DOHH2 (cell line): ENCODE data around the gene EML6.

Experiments
- H3F3A ChIP-seq: fragments of 200-600 bp; sonication (generic), shearing (Covaris generic); 2 replicates; pipeline ENCODE4 v1.6.0; 2016; ENCODE audit warnings: antibody characterized with exemption, mild to moderate bottlenecking; ENCODE audit not compliant: control insufficient read depth, insufficient read depth
- H3K27ac ChIP-seq: fragments of 200-600 bp; sonication (generic); 2 replicates; pipeline ENCODE4 v1.5.1; 2014; ENCODE audit warnings: low read depth, mild to moderate bottlenecking, low read length, moderate library complexity
- H3K27me3 ChIP-seq: fragments of 200-600 bp; sonication (generic); 2 replicates; pipeline ENCODE4 v1.6.1; 2014; ENCODE audit warnings: mild to moderate bottlenecking, low read length, mixed read lengths; ENCODE audit not compliant: control insufficient read depth
- H3K36me3 ChIP-seq: fragments of 200-600 bp; sonication (generic); 2 replicates; pipeline ENCODE4 v1.6.1; 2014; ENCODE audit warnings: mild to moderate bottlenecking, low read length, moderate library complexity, mixed read lengths; ENCODE audit not compliant: control insufficient read depth
- H3K4me1 ChIP-seq: fragments of 200-600 bp; sonication (generic); 2 replicates; pipeline ENCODE4 v1.6.1; 2014; ENCODE audit warnings: mild to moderate bottlenecking, low read length, mixed read lengths; ENCODE audit not compliant: control insufficient read depth
- H3K4me2 ChIP-seq: fragments of 200-600 bp; sonication (generic); 2 replicates; pipeline ENCODE4 v1.6.0; 2014; ENCODE audit warnings: mild to moderate bottlenecking, low read length, moderate library complexity
- H3K4me3 ChIP-seq: fragments of 200-600 bp; sonication (generic); 2 replicates; pipeline ENCODE4 v1.5.1; 2014; ENCODE audit warnings: mild to moderate bottlenecking, low read length, mixed read lengths
- H3K79me2 ChIP-seq: fragments of 200-600 bp; sonication (generic); 2 replicates; pipeline ENCODE4 v1.6.1; 2014; ENCODE audit warnings: mild to moderate bottlenecking, low read length, mixed read lengths; ENCODE audit not compliant: control insufficient read depth
- H3K9me2 ChIP-seq: fragments of 200-600 bp; sonication (generic); replicated peaks from 2 replicates; pipeline ENCODE4 v1.6.1; 2014; ENCODE audit warnings: mild to moderate bottlenecking, low read length, mixed read lengths; ENCODE audit not compliant: control insufficient read depth
- H3K9me3 ChIP-seq: fragments of 200-600 bp; sonication (generic); 2 replicates; pipeline ENCODE4 v1.6.1; 2014; ENCODE audit warnings: antibody characterized with exemption, low read length, mixed read lengths; ENCODE audit not compliant: control insufficient read depth, insufficient read depth
- H4K20me1 ChIP-seq: fragments of 200-600 bp; sonication (generic); 2 replicates; pipeline ENCODE4 v1.6.0; 2014; ENCODE audit warnings: low read depth, mild to moderate bottlenecking, antibody characterized with exemption, low read length, moderate library complexity; ENCODE audit not compliant: control insufficient read depth, insufficient read depth
- EZH2phosphoT487 ChIP-seq: fragments of 200-600 bp; sonication (generic); IDR thresholded peaks from 2 replicates; pipeline ENCODE4 v1.6.1; 2017; ENCODE audit warnings: borderline replicate concordance, mild to moderate bottlenecking, antibody characterized with exemption, low read length, moderate library complexity, mixed read lengths
- TF ChIP-seq, protein P1 (sequence below): fragments of 200-600 bp; sonication (generic); IDR thresholded peaks from one replicate; pipeline ENCODE4 v1.5.1; 2014; ENCODE audit warnings: antibody characterized with exemption, mild to moderate bottlenecking, low read depth, low read length; ENCODE audit not compliant: poor library complexity, severe bottlenecking

EML6 gene

DNA sequence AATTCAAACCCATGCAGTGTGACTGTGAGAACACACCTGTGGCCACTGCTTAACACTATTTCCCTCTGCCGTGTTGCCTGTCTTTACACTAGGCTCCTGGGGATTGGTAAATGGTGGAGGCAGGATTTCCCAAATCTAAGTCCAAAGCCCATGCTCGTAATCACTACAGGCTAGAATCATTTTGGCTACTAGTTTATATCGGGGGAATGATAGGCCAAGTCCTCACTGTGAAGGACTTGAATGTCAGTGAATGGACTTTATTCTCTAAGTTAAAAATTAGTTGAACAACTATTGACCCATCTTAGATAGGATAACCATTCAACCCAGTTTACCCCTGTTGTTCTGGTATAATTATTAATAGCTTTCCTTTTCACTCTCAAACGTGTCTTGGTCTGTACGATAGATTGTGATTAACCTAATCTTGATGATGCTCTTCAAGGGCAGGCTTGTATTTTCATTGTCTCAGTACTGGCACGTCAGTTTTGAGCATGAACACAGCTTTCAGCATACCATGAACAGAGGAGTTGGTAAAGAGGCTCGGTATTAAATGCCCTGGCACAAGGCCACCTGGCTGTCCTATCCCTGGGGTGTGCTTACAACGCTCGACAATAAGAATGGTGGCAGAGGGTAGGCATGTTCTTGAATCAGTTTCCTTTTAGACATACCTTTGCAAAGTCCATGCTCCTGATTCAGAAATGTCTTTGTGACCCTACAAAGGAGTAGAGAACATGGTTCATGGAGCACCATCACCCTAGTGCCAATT is 177.9 kb downstream of the EML6 start:
- H4K20me1 ChIP-seq = no peaks in the 10 kb centered on the region
- H3K27ac ChIP-seq = no peak overlapping the region
- no peaks in the 10 kb centered on the region for H3F3A ChIP-seq
- TF ChIP-seq EZH2phosphoT487 = no peak
- TF ChIP-seq, protein P1, sequence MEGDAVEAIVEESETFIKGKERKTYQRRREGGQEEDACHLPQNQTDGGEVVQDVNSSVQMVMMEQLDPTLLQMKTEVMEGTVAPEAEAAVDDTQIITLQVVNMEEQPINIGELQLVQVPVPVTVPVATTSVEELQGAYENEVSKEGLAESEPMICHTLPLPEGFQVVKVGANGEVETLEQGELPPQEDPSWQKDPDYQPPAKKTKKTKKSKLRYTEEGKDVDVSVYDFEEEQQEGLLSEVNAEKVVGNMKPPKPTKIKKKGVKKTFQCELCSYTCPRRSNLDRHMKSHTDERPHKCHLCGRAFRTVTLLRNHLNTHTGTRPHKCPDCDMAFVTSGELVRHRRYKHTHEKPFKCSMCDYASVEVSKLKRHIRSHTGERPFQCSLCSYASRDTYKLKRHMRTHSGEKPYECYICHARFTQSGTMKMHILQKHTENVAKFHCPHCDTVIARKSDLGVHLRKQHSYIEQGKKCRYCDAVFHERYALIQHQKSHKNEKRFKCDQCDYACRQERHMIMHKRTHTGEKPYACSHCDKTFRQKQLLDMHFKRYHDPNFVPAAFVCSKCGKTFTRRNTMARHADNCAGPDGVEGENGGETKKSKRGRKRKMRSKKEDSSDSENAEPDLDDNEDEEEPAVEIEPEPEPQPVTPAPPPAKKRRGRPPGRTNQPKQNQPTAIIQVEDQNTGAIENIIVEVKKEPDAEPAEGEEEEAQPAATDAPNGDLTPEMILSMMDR = no peak
- no peaks in the 10 kb centered on the region for H3K27me3 ChIP-seq
- H3K79me2 ChIP-seq = no peaks in the 10 kb centered on the region
- no peak overlapping the region for H3K4me2 ChIP-seq
- peaks cover 13% of the 10 kb centered on the region for H3K36me3 ChIP-seq
- no peaks in the 10 kb centered on the region for H3K9me2 ChIP-seq
- H3K4me3 ChIP-seq = no peak overlapping the region
- no peaks in the 10 kb centered on the region for H3K9me3 ChIP-seq
- no peaks in the 10 kb centered on the region for H3K4me1 ChIP-seq

DNA sequence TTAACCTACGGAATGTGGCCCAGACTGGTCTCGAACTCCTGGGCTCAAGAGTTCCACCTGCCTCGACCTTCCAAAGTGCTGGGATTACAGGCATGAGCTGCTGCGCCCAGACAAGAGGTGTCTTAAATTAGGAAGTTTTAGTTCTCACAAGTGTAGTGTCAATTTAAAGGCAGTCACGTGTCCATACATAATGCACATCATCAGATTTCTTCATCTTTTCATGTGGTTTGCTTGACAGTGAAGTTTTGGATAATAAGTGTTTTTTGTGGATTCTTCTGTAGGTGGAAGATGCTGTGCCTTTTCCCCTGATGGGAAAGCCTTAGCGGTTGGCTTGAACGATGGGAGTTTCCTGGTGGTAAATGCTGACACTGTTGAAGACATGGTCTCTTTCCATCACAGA is 179.3 kb downstream of the EML6 start:
- peaks cover 13% of the 10 kb centered on the region for H3K36me3 ChIP-seq

DNA sequence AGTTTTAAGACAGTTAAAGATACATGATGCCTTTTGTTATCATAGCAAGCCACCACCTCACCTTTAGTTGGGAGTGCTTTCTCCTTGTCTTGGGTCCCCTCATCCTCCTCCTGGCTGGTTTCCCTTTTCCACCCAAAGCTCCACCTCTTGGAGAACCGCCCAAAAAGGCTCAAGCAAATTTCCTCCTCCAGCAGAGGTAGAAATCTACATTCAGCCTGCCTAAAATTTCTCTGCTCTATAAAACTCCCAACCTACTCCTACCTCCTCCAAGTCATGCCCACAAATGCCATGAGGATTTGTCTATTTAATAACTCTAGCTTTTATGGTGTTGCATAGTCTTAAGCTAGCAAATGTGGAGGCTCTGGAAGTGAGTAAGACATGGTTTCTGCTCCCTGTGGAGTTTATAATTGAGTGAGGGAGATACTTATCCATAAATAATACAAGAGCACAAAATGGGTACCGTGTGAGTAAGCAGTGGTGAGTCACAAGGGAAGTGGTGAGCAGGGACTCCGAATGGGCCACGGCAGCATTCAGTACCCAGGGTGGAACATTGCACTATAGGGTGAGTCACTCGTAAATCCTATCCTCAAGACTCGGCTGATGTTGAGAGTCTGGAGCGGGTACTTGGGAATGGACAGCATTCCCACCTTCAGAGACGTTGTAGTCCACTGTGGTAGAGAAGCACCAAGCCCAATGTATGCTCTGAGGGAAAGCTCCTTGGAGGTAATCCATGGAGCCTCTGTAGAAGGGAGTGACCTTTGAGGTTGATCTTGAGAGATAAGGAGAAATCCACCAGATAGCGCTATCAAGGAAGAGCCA is 180.5 kb downstream of the EML6 start:
- no peaks in the 10 kb centered on the region for H3K4me1 ChIP-seq
- H3K4me2 ChIP-seq = no peak overlapping the region

More for the DNA sequence above, 179.3 kb downstream of the EML6 start:
- no peak overlapping the region for H3K4me2 ChIP-seq
- H3K4me3 ChIP-seq = no peak overlapping the region
- H3K4me1 ChIP-seq = no peaks in the 10 kb centered on the region
- H3K9me2 ChIP-seq = no peaks in the 10 kb centered on the region
- H3K79me2 ChIP-seq = no peaks in the 10 kb centered on the region
- no peaks in the 10 kb centered on the region for H4K20me1 ChIP-seq
- no peak for TF ChIP-seq EZH2phosphoT487
- TF ChIP-seq, protein P1 = no peak
- H3K27ac ChIP-seq = no peak overlapping the region
- H3F3A ChIP-seq = no peaks in the 10 kb centered on the region
- no peaks in the 10 kb centered on the region for H3K9me3 ChIP-seq
- H3K27me3 ChIP-seq = no peaks in the 10 kb centered on the region

More for the DNA sequence above, 180.5 kb downstream of the EML6 start:
- H3K79me2 ChIP-seq = no peaks in the 10 kb centered on the region
- no peak for TF ChIP-seq EZH2phosphoT487
- TF ChIP-seq, protein P1 = no peak
- H3K36me3 ChIP-seq = peaks cover 13% of the 10 kb centered on the region
- H4K20me1 ChIP-seq = no peaks in the 10 kb centered on the region
- H3K4me3 ChIP-seq = no peak overlapping the region
- H3K9me2 ChIP-seq = no peaks in the 10 kb centered on the region
- H3K27me3 ChIP-seq = no peaks in the 10 kb centered on the region
- no peaks in the 10 kb centered on the region for H3F3A ChIP-seq
- H3K9me3 ChIP-seq = no peaks in the 10 kb centered on the region
- H3K27ac ChIP-seq = no peak overlapping the region
